H9 (cell line): ENCODE data around the gene CREB5. TPM values are rescaled to one million over a fixed set of nuclear protein-coding genes. Genes with fewer than 3 reads are reported as not detected.

Source experiments
- DNase-seq: peaks from one replicate; pipeline ENCODE4 v3.0.0-alpha.2; 2017
- H2AFZ ChIP-seq: one replicate; pipeline ENCODE4 v1.6.1; 2013; ENCODE audit warnings: mild to moderate bottlenecking, low read length, control low read depth, moderate library complexity
- H2AK5ac ChIP-seq: 2 replicates; pipeline ENCODE4 v1.6.1; 2013; ENCODE audit warnings: low read length, control low read depth, mixed read lengths; ENCODE audit not compliant: insufficient read length
- H2BK120ac ChIP-seq: one replicate; pipeline ENCODE4 v1.6.1; 2013; ENCODE audit warnings: low read depth, mild to moderate bottlenecking, low read length, control low read depth, inconsistent platforms; ENCODE audit not compliant: poor library complexity, severe bottlenecking
- H2BK12ac ChIP-seq: 2 replicates; pipeline ENCODE4 v1.6.1; 2013; ENCODE audit warnings: low read length, control low read depth, mixed read lengths, low read depth; ENCODE audit not compliant: insufficient read length
- H2BK15ac ChIP-seq: 2 replicates; pipeline ENCODE4 v1.6.1; 2013; ENCODE audit warnings: low read depth, low read length, control low read depth
- H2BK20ac ChIP-seq: one replicate; pipeline ENCODE4 v1.6.1; 2013; ENCODE audit warnings: low read depth, mild to moderate bottlenecking, low read length, control low read depth, inconsistent platforms; ENCODE audit not compliant: poor library complexity, severe bottlenecking
- H2BK5ac ChIP-seq: 2 replicates; pipeline ENCODE4 v1.6.1; 2013; ENCODE audit warnings: low read length, control low read depth, mixed read lengths; ENCODE audit not compliant: insufficient read length
- H3K14ac ChIP-seq: 2 replicates; pipeline ENCODE4 v1.6.1; 2013; ENCODE audit warnings: low read length, control low read depth; ENCODE audit not compliant: insufficient read depth
- H3K18ac ChIP-seq: 2 replicates; pipeline ENCODE4 v1.6.1; 2013; ENCODE audit warnings: low read depth, mild to moderate bottlenecking, mixed read lengths, low read length, control low read depth; ENCODE audit not compliant: insufficient read length
- H3K23ac ChIP-seq: 2 replicates; pipeline ENCODE4 v1.6.1; 2013; ENCODE audit warnings: low read length, control low read depth, mixed read lengths, low read depth; ENCODE audit not compliant: insufficient read length
- H3K23me2 ChIP-seq: 2 replicates; pipeline ENCODE4 v1.6.1; 2013; ENCODE audit warnings: low read depth, mild to moderate bottlenecking, mixed read lengths, low read length, control low read depth; ENCODE audit not compliant: insufficient read length, poor library complexity, severe bottlenecking
- H3K27ac ChIP-seq: 2 replicates; pipeline ENCODE4 v1.5.1; 2013; ENCODE audit warnings: low read length, control low read depth, mixed read lengths, low read depth; ENCODE audit not compliant: insufficient read length
- H3K27me3 ChIP-seq: 2 replicates; pipeline ENCODE4 v1.6.1; 2013; ENCODE audit warnings: low read length, control low read depth, inconsistent platforms; ENCODE audit not compliant: insufficient read depth
- H3K4ac ChIP-seq: 2 replicates; pipeline ENCODE4 v1.6.1; 2013; ENCODE audit warnings: low read depth, mild to moderate bottlenecking, control low read depth, inconsistent platforms, low read length, moderate library complexity
- H3K4me1 ChIP-seq: 2 replicates; pipeline ENCODE4 v1.6.1; 2013; ENCODE audit warnings: low read length, control low read depth, inconsistent platforms; ENCODE audit not compliant: insufficient read depth
- H3K4me2 ChIP-seq: 2 replicates; pipeline ENCODE4 v1.6.1; 2013; ENCODE audit warnings: low read length, control low read depth, mixed read lengths; ENCODE audit not compliant: insufficient read length, insufficient read depth
- H3K56ac ChIP-seq: 2 replicates; pipeline ENCODE4 v1.6.1; 2013; ENCODE audit warnings: low read depth, mild to moderate bottlenecking, mixed read lengths, low read length, control low read depth; ENCODE audit not compliant: insufficient read length
- H3K79me1 ChIP-seq: 2 replicates; pipeline ENCODE4 v1.6.1; 2013; ENCODE audit warnings: low read depth, mild to moderate bottlenecking, moderate library complexity, low read length, control low read depth, inconsistent platforms; ENCODE audit not compliant: insufficient read depth, poor library complexity, severe bottlenecking
- H3K79me2 ChIP-seq: 2 replicates; pipeline ENCODE4 v1.6.1; 2013; ENCODE audit warnings: low read length, control low read depth, inconsistent platforms; ENCODE audit not compliant: insufficient read depth
- H3K9ac ChIP-seq: 2 replicates; pipeline ENCODE4 v1.6.1; 2013; ENCODE audit warnings: low read length, control low read depth, mixed read lengths; ENCODE audit not compliant: insufficient read length; ENCODE audit errors: extremely low read depth
- H3K9me3 ChIP-seq: one replicate; pipeline ENCODE4 v1.6.1; 2013; ENCODE audit warnings: low read depth, low read length, inconsistent platforms; ENCODE audit not compliant: control insufficient read depth
- H3T11ph ChIP-seq: one replicate; pipeline ENCODE4 v1.6.1; 2013; ENCODE audit warnings: mild to moderate bottlenecking, low read length, control low read depth, inconsistent platforms
- H4K20me1 ChIP-seq: one replicate; pipeline ENCODE4 v1.6.1; 2013; ENCODE audit not compliant: control insufficient read depth, insufficient read length, insufficient read depth
- H4K5ac ChIP-seq: 2 replicates; pipeline ENCODE4 v1.6.1; 2013; ENCODE audit warnings: low read depth, mild to moderate bottlenecking, mixed read lengths, low read length, control low read depth; ENCODE audit not compliant: insufficient read length
- H4K8ac ChIP-seq: replicated peaks from 2 replicates; pipeline ENCODE4 v1.6.1; 2013; ENCODE audit warnings: low read length, control low read depth, mixed read lengths, low read depth; ENCODE audit not compliant: insufficient read length
- H4K91ac ChIP-seq: 2 replicates; pipeline ENCODE4 v1.6.1; 2013; ENCODE audit warnings: low read depth, mild to moderate bottlenecking, moderate library complexity, mixed read lengths, low read length, control low read depth; ENCODE audit not compliant: insufficient read length
- H3K27ac Mint-ChIP-seq, 3 experiments: 2 replicates in 2 of 3; 3 replicates in 1 of 3; pipeline ENCODE4 v1.8.0; 2020 to 2021; ENCODE audit warnings: mixed read lengths in 3 of 3, mild to moderate bottlenecking in 1 of 3, moderate library complexity in 1 of 3
- H3K27me3 Mint-ChIP-seq: 2 replicates; pipeline ENCODE4 v1.8.0; 2021; ENCODE audit warnings: low read depth, mild to moderate bottlenecking, moderate library complexity, mixed read lengths
- H3K36me3 Mint-ChIP-seq, 3 experiments: 2 replicates in 2 of 3; 3 replicates in 1 of 3; pipeline ENCODE4 v1.8.0; 2020 to 2021; ENCODE audit warnings: low read depth in 3 of 3, mixed read lengths in 3 of 3; ENCODE audit not compliant: insufficient read depth in 1 of 3
- H3K4me1 Mint-ChIP-seq, 2 experiments: 2 replicates each; pipeline ENCODE4 v1.8.0; 2020; ENCODE audit warnings: mixed read lengths in 2 of 2
- H3K4me3 Mint-ChIP-seq, 2 experiments: 2 replicates in 1 of 2; 3 replicates in 1 of 2; pipeline ENCODE4 v1.8.0; 2020 to 2021; ENCODE audit warnings: mild to moderate bottlenecking in 2 of 2, mixed read lengths in 2 of 2, moderate library complexity in 1 of 2
- H3K9me3 Mint-ChIP-seq, 2 experiments: 2 replicates in 1 of 2; 3 replicates in 1 of 2; pipeline ENCODE4 v1.8.0; 2020; ENCODE audit warnings: mild to moderate bottlenecking in 2 of 2, mixed read lengths in 2 of 2, moderate library complexity in 1 of 2
- CTCF ChIP-seq: fragments of 200-600 bp; sonication (generic); conservative IDR thresholded peaks from 3 replicates; pipeline ENCODE4 v1.8.0; 2021; ENCODE audit warnings: antibody characterized with exemption, mild to moderate bottlenecking
- WGBS: extraction: QIAGEN DNeasy Blood & Tissue Kit; methylation state at CpG from one replicate; pipeline ENCODE4 v1.1.7; 2013; ENCODE audit warnings: missing lambda C conversion rate, low lambda C conversion rate, mixed read lengths; ENCODE audit not compliant: insufficient read length; ENCODE audit errors: extremely low coverage; 5-methylcytosine and 5-hydroxymethylcytosine counted together
- total RNA-seq: library from RNA; stranded (reverse); gene quantifications from 2 replicates; pipeline ENCODE4 v1.2.1, GENCODE V29; 2021

Gene CREB5
- total RNA-seq, 1 experiment from 2014 or later: 4.0 TPM

- no peaks in the 10 kb centered on the region for H3K23me2 ChIP-seq
- no peaks in the 10 kb centered on the region for H3K9me3 ChIP-seq
- no peak overlapping the region for H3K4me2 ChIP-seq
- H4K91ac ChIP-seq: no peak overlapping the region
- H2BK20ac ChIP-seq: no peak overlapping the region
- H4K5ac ChIP-seq: no peak overlapping the region
- H2BK12ac ChIP-seq: no peak overlapping the region
- no peaks in the 10 kb centered on the region for H4K20me1 ChIP-seq
- H3K18ac ChIP-seq: no peak overlapping the region
- H3K4me1 Mint-ChIP-seq: peaks cover 17 to 24% of the 10 kb centered on the region in 2 experiments
- WGBS: no CpG with 5 or more reads among the region's 3 CpGs
- H3K79me2 ChIP-seq: no peaks in the 10 kb centered on the region
- no peak overlapping the region for H3K56ac ChIP-seq
- H3K79me1 ChIP-seq: no peaks in the 10 kb centered on the region
- H2BK5ac ChIP-seq: no peak overlapping the region
- no peak overlapping the region for H3K14ac ChIP-seq
- no peaks in the 10 kb centered on the region for H3K27me3 ChIP-seq
- H3K4ac ChIP-seq: no peak overlapping the region
- no peak overlapping the region for H2BK120ac ChIP-seq
- H2AK5ac ChIP-seq: no peak overlapping the region
- TF ChIP-seq CTCF: no peak
- no peak overlapping the region for H2BK15ac ChIP-seq
- H3K4me1 ChIP-seq: peaks cover 3% of the 10 kb centered on the region; the same call in 1 of the 2 replicates
- H3K23ac ChIP-seq: no peak overlapping the region
- H3K9me3 Mint-ChIP-seq: no peaks in the 10 kb centered on the region
- no peak for DNase-seq
- no peak overlapping the region for H3K27ac ChIP-seq
- no peaks in the 10 kb centered on the region for H3K27me3 Mint-ChIP-seq
- H3K9ac ChIP-seq: no peak overlapping the region
- no peak overlapping the region for H3K27ac Mint-ChIP-seq
- H3K36me3 Mint-ChIP-seq: no peaks in the 10 kb centered on the region
- H4K8ac ChIP-seq: no peak overlapping the region
- no peak overlapping the region for H3T11ph ChIP-seq
- H2AFZ ChIP-seq: no peak overlapping the region
- no peak overlapping the region for H3K4me3 Mint-ChIP-seq
Measured at GRCh38 chr7:28700790-28701203, 288.5 kb downstream of the CREB5 start.
